ENCODE measurements around the gene LNP1.

DNA sequence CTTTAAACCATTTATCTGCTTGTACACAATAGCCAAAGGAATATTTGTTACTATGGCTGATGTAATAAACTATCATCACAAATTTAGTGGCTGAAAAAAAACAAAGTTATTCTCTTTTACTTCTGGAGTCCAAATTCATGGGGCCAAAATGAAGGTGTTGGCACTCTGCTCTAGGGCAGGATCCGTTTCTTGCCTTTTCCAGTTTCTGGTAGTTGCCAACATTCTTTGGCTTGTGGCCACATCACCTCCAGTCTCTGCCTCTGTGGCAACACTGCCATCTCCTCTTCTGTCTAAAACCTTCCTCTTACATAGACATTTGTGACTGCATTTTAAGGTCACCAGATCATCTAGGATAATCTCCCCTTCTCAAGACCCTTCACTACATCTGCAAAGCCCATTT is 39.4 kb upstream of the LNP1 start:
- no peak for TF ChIP-seq TCF7L2 (IDR thresholded peaks at IDR 0.05; ENCODE audit: low read depth, low read length)
- TF ChIP-seq, protein P1, sequence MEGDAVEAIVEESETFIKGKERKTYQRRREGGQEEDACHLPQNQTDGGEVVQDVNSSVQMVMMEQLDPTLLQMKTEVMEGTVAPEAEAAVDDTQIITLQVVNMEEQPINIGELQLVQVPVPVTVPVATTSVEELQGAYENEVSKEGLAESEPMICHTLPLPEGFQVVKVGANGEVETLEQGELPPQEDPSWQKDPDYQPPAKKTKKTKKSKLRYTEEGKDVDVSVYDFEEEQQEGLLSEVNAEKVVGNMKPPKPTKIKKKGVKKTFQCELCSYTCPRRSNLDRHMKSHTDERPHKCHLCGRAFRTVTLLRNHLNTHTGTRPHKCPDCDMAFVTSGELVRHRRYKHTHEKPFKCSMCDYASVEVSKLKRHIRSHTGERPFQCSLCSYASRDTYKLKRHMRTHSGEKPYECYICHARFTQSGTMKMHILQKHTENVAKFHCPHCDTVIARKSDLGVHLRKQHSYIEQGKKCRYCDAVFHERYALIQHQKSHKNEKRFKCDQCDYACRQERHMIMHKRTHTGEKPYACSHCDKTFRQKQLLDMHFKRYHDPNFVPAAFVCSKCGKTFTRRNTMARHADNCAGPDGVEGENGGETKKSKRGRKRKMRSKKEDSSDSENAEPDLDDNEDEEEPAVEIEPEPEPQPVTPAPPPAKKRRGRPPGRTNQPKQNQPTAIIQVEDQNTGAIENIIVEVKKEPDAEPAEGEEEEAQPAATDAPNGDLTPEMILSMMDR (IDR thresholded peaks at IDR 0.05), result no peak
- no peak for TF ChIP-seq POLR2AphosphoS5 (IDR thresholded peaks at IDR 0.05; ENCODE audit: low read depth, low read length)
